ENCODE data around the gene PLXNA2.

PLXNA2 gene

DNA sequence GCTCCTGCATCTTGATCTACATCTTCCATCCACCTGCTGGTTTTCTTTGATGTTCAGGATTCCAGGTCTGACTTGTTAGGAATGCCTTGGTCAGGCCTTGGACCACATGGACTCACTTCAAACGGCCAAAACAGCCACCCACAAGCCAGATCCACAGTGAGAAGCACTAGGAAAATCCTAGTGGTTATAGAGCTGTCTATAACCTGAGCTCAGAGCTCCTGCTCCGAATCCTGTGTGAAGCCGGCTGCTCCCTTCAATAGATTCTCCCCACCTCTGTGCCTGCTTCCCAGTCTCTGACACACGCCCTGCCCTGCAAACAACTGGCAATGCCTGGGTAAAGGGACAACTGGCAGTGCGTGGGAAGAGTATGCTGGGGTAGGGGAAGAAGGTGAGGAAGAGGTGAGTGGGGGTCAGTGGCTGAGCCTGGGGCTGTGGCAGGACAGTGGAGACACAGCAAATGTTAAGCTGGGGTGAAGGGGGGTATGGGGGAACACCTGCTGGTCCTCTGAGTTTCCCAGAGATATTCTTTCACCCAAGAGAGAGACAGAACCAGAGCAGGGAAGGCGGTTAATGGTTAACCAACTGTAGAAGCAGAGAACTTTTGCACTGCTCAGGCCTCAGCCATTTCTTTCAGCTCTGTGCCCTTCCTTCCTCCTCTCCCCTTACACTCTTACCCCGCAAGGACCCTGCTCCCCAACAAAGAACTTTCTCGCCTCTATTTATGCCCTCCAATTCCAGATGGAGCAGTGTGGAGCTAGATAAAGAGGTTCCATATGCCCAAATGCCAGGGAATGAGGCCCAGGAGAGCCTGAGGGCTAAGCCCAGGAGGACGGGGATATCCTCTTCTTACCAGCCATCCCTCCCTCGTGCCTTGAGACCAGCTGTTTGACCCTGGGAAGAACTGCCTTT lies 4.5 kb downstream of the PLXNA2 start:
- no peak for DNase-seq

GRCh38 chr1:208238710-208239472 lies 5.3 kb downstream of the PLXNA2 start:
- peak in 2 of 3 experiments; percentile 26 to 60 for DNase-seq

DNA sequence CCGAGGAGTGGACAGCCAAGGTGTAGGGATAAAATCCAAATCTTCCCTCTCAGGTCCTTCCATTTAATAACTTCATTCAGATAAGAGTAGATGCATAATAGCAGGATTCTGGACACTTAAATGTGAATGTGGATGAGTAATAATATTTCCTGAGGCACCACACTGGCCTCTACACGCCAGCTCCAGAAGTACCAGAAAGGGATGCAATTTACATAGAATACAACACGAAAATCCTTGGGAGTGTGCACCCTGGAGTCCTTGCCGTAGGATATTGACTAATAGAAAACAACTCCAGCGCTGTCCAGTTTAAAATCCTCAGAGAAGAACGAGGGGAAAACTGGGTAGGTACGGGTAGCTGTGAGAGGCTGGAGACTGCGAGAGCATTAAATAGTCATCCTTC lies 6.9 kb downstream of the PLXNA2 start:
- no peak for DNase-seq

DNA sequence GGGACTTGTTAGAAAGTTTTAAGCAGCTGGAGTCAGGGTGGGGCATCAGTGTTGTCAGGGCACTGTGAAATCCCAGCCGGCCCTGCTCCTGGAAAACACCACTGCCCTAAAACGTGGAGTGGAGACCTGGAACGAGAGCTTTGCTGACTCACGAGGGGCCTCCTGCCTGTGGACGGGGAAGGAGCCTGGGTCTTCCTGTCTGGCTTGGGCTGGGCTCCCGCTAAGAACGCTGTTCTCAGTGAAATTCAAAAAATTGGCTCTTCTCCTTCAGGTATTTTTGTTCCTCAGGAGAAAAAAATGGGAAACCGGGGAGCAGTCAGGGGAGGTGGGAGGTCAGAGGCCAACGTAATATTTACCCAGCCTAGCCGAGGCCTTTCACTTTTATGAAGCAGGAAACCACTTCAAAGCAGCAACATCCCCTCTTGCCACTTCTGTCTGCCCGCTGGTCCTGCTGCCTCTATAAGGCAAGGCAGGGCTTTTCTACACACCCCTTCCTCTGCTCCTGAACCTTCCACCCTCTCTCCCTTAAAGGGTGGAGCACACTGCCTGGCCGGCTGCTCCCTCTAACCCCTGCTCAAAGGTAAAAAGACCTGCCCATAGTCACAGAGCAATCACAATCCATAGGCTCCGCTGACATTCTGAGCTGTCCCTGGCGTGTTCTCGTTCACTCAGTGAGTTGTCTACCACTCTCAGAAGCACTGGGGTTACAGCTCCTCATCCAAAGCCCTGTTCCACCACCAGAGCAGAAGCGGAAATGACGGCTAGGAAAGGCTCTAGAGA lies 8.0 kb downstream of the PLXNA2 start:
- DNase-seq: peak in 1 of 3 experiments; percentile 50

- DNase-seq: no peak
Measured at GRCh38 chr1:208235356-208235981, 8.7 kb downstream of the PLXNA2 start.

GRCh38 chr1:208234721-208235120 lies 9.5 kb downstream of the PLXNA2 start:
- no peak for DNase-seq

DNA sequence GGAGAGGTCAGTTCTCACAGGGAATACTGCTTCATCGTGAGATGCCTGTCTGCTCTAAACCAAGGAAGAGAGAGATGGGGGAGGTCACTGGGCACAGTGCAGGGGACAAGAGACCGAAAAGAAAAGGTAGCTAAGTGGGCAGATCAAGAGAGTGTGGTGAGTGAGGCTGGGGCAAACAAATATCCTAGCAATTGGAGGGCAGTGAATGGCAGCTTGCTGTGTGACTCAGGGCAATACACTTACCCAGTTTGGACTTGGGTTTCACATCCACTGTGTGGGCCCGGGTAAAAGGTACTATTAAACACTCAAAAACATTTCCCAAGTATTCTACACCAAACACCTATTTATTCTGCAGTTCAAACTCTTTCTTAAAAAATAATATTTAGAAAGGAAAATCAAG lies 10.2 kb downstream of the PLXNA2 start:
- no peak for DNase-seq

DNA sequence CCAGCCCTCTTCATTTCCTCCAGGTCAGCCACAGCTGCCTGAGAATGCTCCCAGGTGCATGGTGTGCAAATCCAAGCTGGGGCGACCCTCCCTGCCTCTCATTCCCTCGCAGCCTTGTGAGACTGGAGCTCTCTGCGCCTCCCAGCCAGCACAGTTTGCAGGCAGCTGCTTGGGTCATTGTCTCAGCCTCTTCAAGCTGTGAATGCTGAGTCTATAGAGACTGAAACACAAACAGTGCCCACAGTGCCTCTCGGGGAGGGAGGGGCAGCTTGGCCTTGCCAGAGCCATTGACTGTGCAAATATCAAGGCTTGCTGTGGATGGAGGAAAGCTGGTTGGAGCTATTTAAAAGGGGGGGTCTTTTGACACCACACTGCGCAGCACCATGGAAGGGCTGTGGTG lies 10.6 kb downstream of the PLXNA2 start:
- DNase-seq: peak; percentile 82 to 99 (median 94)

- no peak for DNase-seq
Measured at GRCh38 chr1:208232662-208233038, 11.5 kb downstream of the PLXNA2 start.

GRCh38 chr1:208231881-208232661 lies 12.1 kb downstream of the PLXNA2 start:
- peak in 2 of 3 experiments; percentile 37 to 79 for DNase-seq

DNA sequence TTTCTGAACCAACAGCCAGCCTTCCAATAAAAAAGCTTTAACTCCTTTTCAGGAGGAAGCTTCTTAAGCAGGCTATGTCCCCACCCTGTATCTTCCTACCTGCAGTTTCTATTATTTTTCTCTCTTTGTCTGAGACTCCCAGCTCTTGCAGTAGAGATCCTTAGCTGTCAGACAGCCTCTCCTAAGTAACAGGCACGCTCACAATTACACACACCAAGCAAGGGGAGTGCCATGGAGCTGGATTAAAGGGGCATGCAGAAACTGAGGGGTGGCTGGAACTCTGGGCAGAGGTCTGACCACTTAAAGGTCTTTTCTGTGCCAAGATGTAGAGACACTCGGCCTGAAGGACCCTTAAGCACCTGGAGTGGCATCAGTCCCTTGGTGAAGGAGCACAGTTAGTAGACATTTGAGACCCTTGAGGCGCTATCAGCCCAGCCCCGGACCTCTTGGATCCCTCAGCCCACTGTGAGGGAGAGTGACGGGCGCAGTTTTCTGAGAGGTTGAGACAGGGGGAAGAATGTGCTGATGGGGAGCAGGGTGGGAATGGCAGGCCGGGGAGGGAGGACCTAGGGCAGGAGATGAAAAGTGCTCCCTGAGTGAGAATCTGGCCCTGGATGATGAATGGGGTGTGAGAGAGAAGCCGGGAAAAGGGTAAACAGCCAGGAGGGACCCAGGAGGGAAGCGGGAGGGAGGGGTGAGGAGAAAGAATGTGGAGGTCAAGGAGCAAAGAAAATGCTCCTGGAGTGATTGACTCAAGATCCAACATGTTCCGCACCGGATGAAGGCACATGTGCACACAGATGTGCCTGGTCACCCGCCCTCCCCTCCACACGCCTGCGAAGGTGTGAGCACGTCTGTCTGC lies 13.3 kb downstream of the PLXNA2 start:
- peak in 2 of 3 experiments; percentile 31 to 43 for DNase-seq

DNA sequence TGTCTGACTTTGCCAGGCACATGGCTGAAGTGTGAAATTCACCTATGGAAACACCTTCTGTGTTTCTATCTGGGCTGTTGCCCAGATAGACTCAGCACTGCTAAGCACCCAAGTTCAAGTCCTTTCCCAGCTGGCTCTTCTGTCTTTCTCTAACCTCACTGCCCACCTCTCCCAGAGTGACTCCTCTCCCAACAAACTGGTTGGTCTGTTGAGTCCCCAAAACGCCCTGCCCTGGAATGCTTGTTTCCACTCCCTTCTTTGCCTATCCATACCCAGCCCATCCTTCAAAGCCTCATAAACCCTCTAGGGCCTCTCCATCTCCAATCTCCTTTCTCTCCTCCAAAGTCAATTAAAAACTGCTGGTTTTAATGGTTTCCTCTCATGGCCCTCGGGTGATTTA lies 15.6 kb downstream of the PLXNA2 start:
- DNase-seq: peak in 1 of 3 experiments; percentile 47

DNA sequence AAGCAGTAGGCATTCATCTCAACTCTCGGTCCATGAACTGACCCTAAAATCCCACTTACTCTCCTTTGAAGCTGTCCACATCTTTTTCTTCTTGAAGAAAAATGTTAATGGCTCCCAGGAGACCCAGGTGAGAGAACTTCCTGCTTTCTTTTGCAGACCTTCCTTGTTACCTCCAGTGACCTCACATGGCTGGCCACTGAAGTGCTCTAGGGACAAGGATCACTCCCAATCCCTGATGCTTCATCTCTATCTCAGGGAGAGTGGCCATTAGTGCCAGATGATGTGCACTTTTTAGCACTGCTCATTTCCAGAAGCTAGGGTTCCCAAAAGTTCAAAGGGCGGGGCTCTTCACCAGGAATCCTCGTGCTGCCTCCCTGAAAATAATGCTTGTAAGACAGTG lies 16.2 kb downstream of the PLXNA2 start:
- no peak for DNase-seq

DNA sequence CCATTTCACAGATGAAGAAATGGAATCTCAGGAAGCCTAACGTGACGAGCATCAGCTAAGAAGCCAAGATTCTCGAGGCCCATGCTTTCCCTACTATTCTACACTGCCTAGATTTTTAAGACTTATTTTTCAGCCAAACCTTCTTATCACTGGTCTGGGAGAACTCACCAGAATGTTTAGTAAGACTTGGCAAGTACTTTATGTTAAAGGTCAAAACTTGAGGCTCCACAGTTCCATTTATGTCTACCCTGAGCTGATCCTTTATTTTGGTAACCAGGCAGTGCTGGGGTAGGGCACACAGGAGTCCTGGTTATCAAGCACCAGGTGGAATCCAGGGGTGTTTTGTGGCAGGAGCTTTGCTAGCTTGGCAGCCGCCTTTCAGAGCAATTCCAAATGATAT lies 16.8 kb downstream of the PLXNA2 start:
- no peak for DNase-seq

DNA sequence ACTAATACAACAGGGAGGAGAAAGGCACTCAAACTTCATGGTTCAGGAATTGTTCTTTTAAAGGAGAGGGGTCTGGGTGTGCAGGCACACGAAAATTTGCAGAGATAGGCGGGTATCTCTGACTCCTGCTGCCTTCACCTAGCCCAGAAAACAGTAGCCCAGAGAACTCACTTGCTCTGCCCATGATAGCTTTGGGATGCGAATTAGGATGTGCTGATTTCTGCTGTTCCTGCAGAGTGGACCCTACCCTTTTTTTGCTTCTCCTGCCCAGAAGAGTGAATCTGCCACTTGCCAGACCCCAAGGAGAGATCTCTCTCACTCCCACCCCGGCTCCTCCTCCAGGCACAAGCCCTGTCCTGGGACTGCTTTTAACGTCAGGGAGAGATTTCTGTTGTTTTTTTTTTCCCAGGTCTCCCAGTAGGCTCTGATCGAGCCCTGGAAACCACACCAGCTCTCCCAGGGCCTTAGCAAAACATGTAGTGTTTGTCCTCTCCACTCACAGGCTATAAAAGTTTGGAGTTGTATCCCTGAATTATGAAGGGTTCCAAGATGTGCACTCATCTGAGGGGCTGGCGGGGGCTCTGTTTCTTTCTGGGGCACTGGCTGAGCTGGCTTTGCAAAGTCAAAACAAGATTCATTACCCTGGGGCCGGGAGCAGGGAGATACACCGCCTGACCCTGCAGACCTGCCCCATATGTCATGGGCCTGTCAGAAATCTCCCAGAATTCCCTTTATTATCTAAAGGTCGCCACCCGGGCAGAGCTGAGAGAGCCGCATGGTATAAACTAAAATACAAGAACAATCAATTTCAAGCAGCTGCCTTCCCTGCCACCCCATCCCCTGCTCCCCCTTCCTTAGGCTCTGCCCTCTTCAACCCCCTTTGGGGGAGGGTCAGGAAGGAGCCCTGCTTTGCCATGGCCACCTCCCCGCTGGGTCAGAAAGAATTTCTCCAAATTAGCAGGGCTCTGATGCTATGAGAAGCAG lies 17.9 kb downstream of the PLXNA2 start:
- DNase-seq: no peak

- peak in 2 of 3 experiments; percentile 18 to 54 for DNase-seq
Measured at GRCh38 chr1:208224192-208224713, 19.9 kb downstream of the PLXNA2 start.

DNA sequence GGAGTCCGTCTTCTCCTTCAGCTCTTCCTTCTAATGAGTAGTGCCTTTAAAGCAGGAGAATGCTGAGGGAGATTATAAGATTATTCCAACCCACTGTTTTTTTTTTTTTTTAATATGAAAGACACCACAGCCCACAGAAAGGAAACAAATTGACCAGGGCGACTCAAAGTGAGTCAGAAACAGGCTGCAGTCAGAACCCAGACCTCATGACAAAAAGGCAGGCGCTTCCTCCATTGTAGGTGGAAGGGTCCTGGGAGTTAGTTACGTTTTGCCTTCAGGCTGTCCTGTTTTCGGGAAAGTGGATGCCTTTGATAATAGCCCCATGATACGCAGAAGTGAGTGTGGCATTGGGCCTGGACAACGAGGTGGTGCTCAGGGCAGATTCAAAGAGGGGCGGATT lies 21.0 kb downstream of the PLXNA2 start:
- no peak for DNase-seq

- DNase-seq: no peak
Measured at GRCh38 chr1:208222376-208223126, 21.6 kb downstream of the PLXNA2 start.

GRCh38 chr1:208221291-208221622 lies 22.9 kb downstream of the PLXNA2 start:
- peak in 1 of 3 experiments; percentile 42 for DNase-seq

Data from NCI-H1417 (cell line).